Mucosa of gallbladder (tissue), 1 donor: Measurements from ENCODE around the gene SOX18. TPM values are rescaled to one million over a fixed set of nuclear protein-coding genes. Genes with fewer than 3 reads are reported as not detected.

ENCODE experiments used
- DNase-seq: peaks from one replicate; pipeline ENCODE4 v3.0.0-alpha.2; 2020; ENCODE audit warnings: low spot score
- total RNA-seq: library from RNA; stranded (reverse); gene quantifications from one replicate; pipeline ENCODE4 v1.2.1, GENCODE V29; 2021
- donor health status: DM: no; HTN: no; CAD: no.

Gene SOX18
- total RNA-seq, 1 donor from 2014 or later, result 30.1 TPM

GRCh38 chr20:64080813-64081623 lies 31.6 kb upstream of the SOX18 start:
- DNase-seq, result no peak

- DNase-seq, result no peak
Measured at GRCh38 chr20:64080013-64080812, 30.8 kb upstream of the SOX18 start, which contains the start of gene OPRL1. TSS of gene OPRL1 (plus strand) at chr20:64080082. CDS start at chr20:64092721, 12,639 bp downstream.

GRCh38 chr20:64079273-64080012 lies 30.0 kb upstream of the SOX18 start, which contains the start of gene RGS19:
TSS of gene RGS19 (minus strand) at chr20:64079518. CDS start at chr20:64076886, 2,632 bp downstream.
- peak; percentile 75 for DNase-seq

- no peak for DNase-seq
Measured at GRCh38 chr20:64078934-64079272, 29.5 kb upstream of the SOX18 start.

- DNase-seq, result no peak
Measured at GRCh38 chr20:64077876-64078551, 28.6 kb upstream of the SOX18 start.

- no peak for DNase-seq
Measured at GRCh38 chr20:64077541-64077875, 28.1 kb upstream of the SOX18 start.

- DNase-seq, result no peak
Measured at GRCh38 chr20:64077094-64077493, 27.7 kb upstream of the SOX18 start.

- no peak for DNase-seq
Measured at GRCh38 chr20:64076061-64076997, 26.9 kb upstream of the SOX18 start.

GRCh38 chr20:64075556-64075955 lies 26.1 kb upstream of the SOX18 start:
- DNase-seq, result no peak

- DNase-seq, result no peak
Measured at GRCh38 chr20:64074963-64075362, 25.5 kb upstream of the SOX18 start.

GRCh38 chr20:64074184-64074789 lies 24.8 kb upstream of the SOX18 start:
- DNase-seq, result no peak

- DNase-seq, result no peak
Measured at GRCh38 chr20:64073476-64074183, 24.2 kb upstream of the SOX18 start.

GRCh38 chr20:64072498-64073063 lies 23.1 kb upstream of the SOX18 start:
- DNase-seq, result no peak

GRCh38 chr20:64071341-64072332 lies 22.2 kb upstream of the SOX18 start:
- DNase-seq, result no peak

- no peak for DNase-seq
Measured at GRCh38 chr20:64070244-64070993, 21.0 kb upstream of the SOX18 start.

GRCh38 chr20:64069614-64070243 lies 20.3 kb upstream of the SOX18 start:
- no peak for DNase-seq

- no peak for DNase-seq
Measured at GRCh38 chr20:64069209-64069613, 19.8 kb upstream of the SOX18 start.
